HepG2 (cell line): ENCODE measurements around the gene HOXD9. TPM values are rescaled to one million over a fixed set of nuclear protein-coding genes. Genes with fewer than 3 reads are reported as not detected.

ENCODE experiments used
- CCAR2 ChIP-seq: fragments of 200-400 bp; formaldehyde crosslinking; optimal IDR thresholded peaks from 2 replicates; pipeline ENCODE3; 2018; ENCODE audit warnings: low read depth, mild to moderate bottlenecking, low read length, moderate library complexity
- GMEB2 ChIP-seq: IDR thresholded peaks from 2 replicates; pipeline ENCODE4 v1.6.1; 2016; ENCODE audit warnings: missing biosample characterization, missing genetic modification reagents, low read depth
- HNF1A ChIP-seq, 2 experiments: sonication (generic) in 1 of 2; formaldehyde crosslinking in 1 of 2; IDR thresholded peaks; 2 replicates each; pipeline versions ENCODE4 v1.4.0 to v1.6.1; 2016 to 2020; ENCODE audit warnings: borderline replicate concordance in 1 of 2, low read depth in 1 of 2, mild to moderate bottlenecking in 1 of 2, missing genetic modification reagents in 1 of 2
- MAZ ChIP-seq, 2 experiments: sonication (generic) in 1 of 2; formaldehyde crosslinking in 1 of 2; IDR thresholded peaks; 2 replicates each; pipeline versions ENCODE4 v1.5.0 to v1.6.1; 2012 to 2020; ENCODE audit warnings: low read depth in 2 of 2, mild to moderate bottlenecking in 2 of 2, borderline replicate concordance in 1 of 2, improper control_type of control experiment in 1 of 2, low read length in 1 of 2, missing genetic modification reagents in 1 of 2, moderate library complexity in 1 of 2
- SNAPC4 ChIP-seq: sonication (generic); formaldehyde crosslinking; IDR thresholded peaks from 2 replicates; pipeline ENCODE4 v1.4.0; 2020; ENCODE audit warnings: mild to moderate bottlenecking, missing genetic modification reagents
- ZNF737 ChIP-seq: sonication (generic); formaldehyde crosslinking; IDR thresholded peaks from 2 replicates; pipeline ENCODE4 v1.5.0; 2020; ENCODE audit warnings: missing genetic modification reagents, mild to moderate bottlenecking, borderline replicate concordance
- ZNF800 ChIP-seq: sonication (generic); formaldehyde crosslinking; IDR thresholded peaks from 2 replicates; pipeline ENCODE4 v1.4.0; 2020; ENCODE audit warnings: missing genetic modification reagents
- polyA plus RNA-seq, 8 experiments: library from polyadenylated mRNA; depleted of rRNA in 3 of 8; stranded (reverse) in 7 of 8; unstranded in 1 of 8; fragments of >200 nt; fragmentation: Illumina TruSeq in 4 of 8; extraction: Trizol in 4 of 8; gene quantifications; 2 replicates each; pipeline versions ENCODE4 v1.2.1 to v1.2.3, GENCODE V29; 2011 to 2016; ENCODE audit warnings: low read depth in 4 of 8, missing spikeins in 1 of 8, mixed read lengths in 1 of 8; ENCODE audit not compliant: insufficient read depth in 1 of 8
- total RNA-seq, 5 experiments: library from RNA; depleted of rRNA; stranded (reverse); fragments of >200 nt; fragmentation: Illumina TruSeq; extraction: Trizol; gene quantifications; 2 replicates each; pipeline ENCODE4 v1.2.3, GENCODE V29; 2016; ENCODE audit warnings: low read depth in 1 of 5

HOXD9 gene
- total and polyA plus RNA-seq, 2 of the 13 experiments (the other 11 are each of a cell fraction or from before 2014, with no cell fraction given), result not detected

GRCh38 chr2:176174382-176174823 is 51.9 kb downstream of the HOXD9 start (continued):
- TF ChIP-seq ZNF737 (CRISPR knock-in tag), result no peak
- 0 out of 2 replicates have a peak, but pooled peaks have one; percentile 26 for TF ChIP-seq ZNF800 (CRISPR knock-in tag)
- TF ChIP-seq MAZ (IDR thresholded peaks at IDR 0.05; ENCODE audit: borderline replicate concordance, low read depth, low read length), result no peak
- 0 out of 2 replicates have a peak, but pooled peaks have one; percentile 25 for TF ChIP-seq MAZ (CRISPR knock-in tag; IDR thresholded peaks at IDR 0.05; ENCODE audit: low read depth)
- peak; percentile 77 for TF ChIP-seq HNF1A (IDR thresholded peaks at IDR 0.05; ENCODE audit: low read depth)
- TF ChIP-seq HNF1A (CRISPR knock-in tag; IDR thresholded peaks at IDR 0.05; ENCODE audit: borderline replicate concordance), result no peak; the same call in 1 of the 2 replicates
- 0 out of 2 replicates have a peak, but pooled peaks have one; percentile 20 for TF ChIP-seq SNAPC4 (CRISPR knock-in tag)
- no peak for TF ChIP-seq CCAR2
- TF ChIP-seq GMEB2 (CRISPR knock-in tag), result no peak
